ENCODE results near the gene MSMP. TPM values are rescaled to one million over a fixed set of nuclear protein-coding genes. Genes with fewer than 3 reads are reported as not detected.

The MSMP gene
- total and polyA plus RNA-seq, 9 of the 15 experiments (the other 6 are each of a cell fraction or from before 2014, with no cell fraction given) = 0.60 TPM; not detected in 8

GRCh38 chr9:35757226-35757891, 3.3 kb upstream of the MSMP start (continued):
- TF ChIP-seq ZBTB9 (CRISPR knock-in tag; IDR thresholded peaks at IDR 0.05) (no peak), ZNF143 (CRISPR knock-in tag; IDR thresholded peaks at IDR 0.05) (no peak), ETV1 (tag; conservative IDR thresholded peaks at IDR 0.05; ENCODE audit: low read depth) (peak; percentile 28; the same call in 1 of the 2 replicates), CC2D1A (IDR thresholded peaks at IDR 0.05) (no peak), CHD1 (IDR thresholded peaks at IDR 0.05; ENCODE audit: low read length) (peak; percentile 64), ZNF766 (CRISPR knock-in tag; conservative IDR thresholded peaks at IDR 0.05) (0 out of 2 replicates have a peak, but pooled peaks have one; percentile 32), GTF2A2 (tag; IDR thresholded peaks at IDR 0.05) (no peak), TFAM (CRISPR knock-in tag; conservative IDR thresholded peaks at IDR 0.05) (no peak), ZBTB7A (IDR thresholded peaks at IDR 0.05; ENCODE audit: borderline replicate concordance, control insufficient read depth, low read depth, low read length) (peak; percentile 83), SIX5 (IDR thresholded peaks at IDR 0.05; ENCODE audit: borderline replicate concordance in 1 of 2, insufficient read depth in 1 of 2, low read depth in 1 of 2, low read length in 2 of 2) (no peak), ELF1 (tag; IDR thresholded peaks at IDR 0.05) (peak; percentile 31; the same call in 1 of the 2 replicates), CTBP1 (IDR thresholded peaks at IDR 0.05; ENCODE audit: borderline replicate concordance) (no peak), E2F1 (CRISPR knock-in tag; IDR thresholded peaks at IDR 0.05) (no peak), ZBTB12 (CRISPR knock-in tag; IDR thresholded peaks at IDR 0.05) (no peak), TCF7 (IDR thresholded peaks at IDR 0.05; ENCODE audit: borderline replicate concordance) (no peak), ZNF124 (CRISPR knock-in tag; IDR thresholded peaks at IDR 0.05) (no peak), BDP1 (IDR thresholded peaks at IDR 0.05; ENCODE audit: insufficient read depth, insufficient read length) (no peak), HEY1 (CRISPR knock-in tag; IDR thresholded peaks at IDR 0.05; ENCODE audit: borderline replicate concordance) (no peak), FOSL1 (tag; conservative IDR thresholded peaks at IDR 0.05) (0 out of 2 replicates have a peak, but pooled peaks have one; percentile 35), THRAP3 (IDR thresholded peaks at IDR 0.05; ENCODE audit: borderline replicate concordance) (no peak), ZNF561 (CRISPR knock-in tag; conservative IDR thresholded peaks at IDR 0.05) (no peak), TFAP4 (CRISPR knock-in tag; IDR thresholded peaks at IDR 0.05; ENCODE audit: borderline replicate concordance) (no peak)

Data from K562 (cell line).